Measurements from ENCODE around the gene MMP15. TPM values are rescaled to one million over a fixed set of nuclear protein-coding genes. Genes with fewer than 3 reads are reported as not detected.

MMP15 gene
- total and polyA plus RNA-seq, 2 of the 13 experiments (the other 11 are each of a cell fraction or from before 2014, with no cell fraction given), result 35.2 to 44.9 TPM

DNA sequence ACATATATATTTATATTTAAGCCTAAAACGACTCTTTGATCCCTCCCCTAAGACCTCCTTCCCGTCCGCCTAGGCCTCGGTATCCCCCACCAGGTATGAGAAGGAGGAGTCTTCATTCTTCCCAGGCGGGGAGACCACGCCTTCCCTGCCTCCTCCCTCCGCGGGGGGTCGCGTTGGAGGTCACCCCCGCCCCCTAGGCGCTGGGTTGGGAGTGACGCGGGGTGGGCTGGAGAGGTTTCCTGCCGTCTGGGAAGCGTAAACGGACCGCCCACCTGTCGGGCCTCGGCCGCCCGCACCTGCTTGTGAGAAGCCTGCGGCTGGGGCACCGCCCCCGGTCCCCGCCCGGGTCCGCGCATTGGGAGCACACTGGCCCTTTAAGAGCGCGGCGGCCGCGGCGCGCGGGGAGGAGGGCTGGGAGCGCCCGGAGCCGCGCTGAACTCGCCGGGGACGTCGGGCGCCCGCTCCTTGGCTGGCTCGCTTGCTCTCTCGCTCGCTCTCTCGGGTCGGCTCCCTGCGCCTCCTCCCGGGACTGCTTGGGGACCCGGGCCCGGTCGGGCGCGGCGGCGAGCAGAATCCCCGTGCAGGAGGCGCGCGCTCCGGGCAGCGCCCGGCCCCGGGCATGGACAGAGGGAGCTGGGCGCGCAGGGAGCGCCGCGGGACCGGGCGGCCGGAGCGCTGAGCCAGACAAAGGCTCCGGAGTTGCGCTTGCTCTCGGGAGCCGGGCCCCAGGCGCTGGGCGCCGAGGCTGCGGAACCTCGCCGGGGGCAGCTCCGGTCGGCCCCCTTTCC, at the start of gene MMP15 (continued):
- TF ChIP-seq NFIC (IDR thresholded peaks at IDR 0.05; ENCODE audit: low read length) (no peak), KLF13 (CRISPR knock-in tag; IDR thresholded peaks at IDR 0.05) (peak; percentile 85), PAF1 (CRISPR knock-in tag; IDR thresholded peaks at IDR 0.05) (no peak), ZSCAN31 (CRISPR knock-in tag; IDR thresholded peaks at IDR 0.05; ENCODE audit: low read depth) (peak; percentile 20; the same call in 1 of the 2 replicates), PHF20 (CRISPR knock-in tag; IDR thresholded peaks at IDR 0.05) (peak; percentile 59), ZNF530 (CRISPR knock-in tag; IDR thresholded peaks at IDR 0.05; ENCODE audit: low read depth) (0 out of 2 replicates have a peak, but pooled peaks have one; percentile 71), ZNF251 (CRISPR knock-in tag; IDR thresholded peaks at IDR 0.05) (no peak), NCOA1 (CRISPR knock-in tag; IDR thresholded peaks at IDR 0.05) (0 out of 2 replicates have a peak, but pooled peaks have one; percentile 8), NR1H2 (CRISPR knock-in tag; IDR thresholded peaks at IDR 0.05; ENCODE audit: borderline replicate concordance, low read depth) (0 out of 2 replicates have a peak, but pooled peaks have one; percentile 23), SRSF4 (IDR thresholded peaks at IDR 0.05; ENCODE audit: low read depth, low read length, poor library complexity, severe bottlenecking) (peak; percentile 93), SNAPC2 (CRISPR knock-in tag; IDR thresholded peaks at IDR 0.05) (0 out of 2 replicates have a peak, but pooled peaks have one; percentile 52), HES4 (CRISPR knock-in tag; IDR thresholded peaks at IDR 0.05; ENCODE audit: borderline replicate concordance) (peak; percentile 96; the same call in 1 of the 2 replicates), HHEX (CRISPR knock-in tag; IDR thresholded peaks at IDR 0.05) (no peak), PITX1 (CRISPR knock-in tag; IDR thresholded peaks at IDR 0.05) (no peak), ZNF550 (CRISPR knock-in tag; IDR thresholded peaks at IDR 0.05; ENCODE audit: borderline replicate concordance) (0 out of 2 replicates have a peak, but pooled peaks have one; percentile 79), TEAD2 (CRISPR knock-in tag; IDR thresholded peaks at IDR 0.05) (0 out of 2 replicates have a peak, but pooled peaks have one; percentile 5)
- TF ChIP-seq, protein P1, sequence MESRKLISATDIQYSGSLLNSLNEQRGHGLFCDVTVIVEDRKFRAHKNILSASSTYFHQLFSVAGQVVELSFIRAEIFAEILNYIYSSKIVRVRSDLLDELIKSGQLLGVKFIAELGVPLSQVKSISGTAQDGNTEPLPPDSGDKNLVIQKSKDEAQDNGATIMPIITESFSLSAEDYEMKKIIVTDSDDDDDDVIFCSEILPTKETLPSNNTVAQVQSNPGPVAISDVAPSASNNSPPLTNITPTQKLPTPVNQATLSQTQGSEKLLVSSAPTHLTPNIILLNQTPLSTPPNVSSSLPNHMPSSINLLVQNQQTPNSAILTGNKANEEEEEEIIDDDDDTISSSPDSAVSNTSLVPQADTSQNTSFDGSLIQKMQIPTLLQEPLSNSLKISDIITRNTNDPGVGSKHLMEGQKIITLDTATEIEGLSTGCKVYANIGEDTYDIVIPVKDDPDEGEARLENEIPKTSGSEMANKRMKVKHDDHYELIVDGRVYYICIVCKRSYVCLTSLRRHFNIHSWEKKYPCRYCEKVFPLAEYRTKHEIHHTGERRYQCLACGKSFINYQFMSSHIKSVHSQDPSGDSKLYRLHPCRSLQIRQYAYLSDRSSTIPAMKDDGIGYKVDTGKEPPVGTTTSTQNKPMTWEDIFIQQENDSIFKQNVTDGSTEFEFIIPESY (CRISPR knock-in tag; IDR thresholded peaks at IDR 0.05), result 0 out of 2 replicates have a peak, but pooled peaks have one; percentile 9
- TF ChIP-seq, protein P2, sequence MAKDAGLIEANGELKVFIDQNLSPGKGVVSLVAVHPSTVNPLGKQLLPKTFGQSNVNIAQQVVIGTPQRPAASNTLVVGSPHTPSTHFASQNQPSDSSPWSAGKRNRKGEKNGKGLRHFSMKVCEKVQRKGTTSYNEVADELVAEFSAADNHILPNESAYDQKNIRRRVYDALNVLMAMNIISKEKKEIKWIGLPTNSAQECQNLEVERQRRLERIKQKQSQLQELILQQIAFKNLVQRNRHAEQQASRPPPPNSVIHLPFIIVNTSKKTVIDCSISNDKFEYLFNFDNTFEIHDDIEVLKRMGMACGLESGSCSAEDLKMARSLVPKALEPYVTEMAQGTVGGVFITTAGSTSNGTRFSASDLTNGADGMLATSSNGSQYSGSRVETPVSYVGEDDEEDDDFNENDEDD (CRISPR knock-in tag; IDR thresholded peaks at IDR 0.05; ENCODE audit: borderline replicate concordance), result peak; percentile 71; the same call in 1 of the 2 replicates
- TF ChIP-seq, protein P3, sequence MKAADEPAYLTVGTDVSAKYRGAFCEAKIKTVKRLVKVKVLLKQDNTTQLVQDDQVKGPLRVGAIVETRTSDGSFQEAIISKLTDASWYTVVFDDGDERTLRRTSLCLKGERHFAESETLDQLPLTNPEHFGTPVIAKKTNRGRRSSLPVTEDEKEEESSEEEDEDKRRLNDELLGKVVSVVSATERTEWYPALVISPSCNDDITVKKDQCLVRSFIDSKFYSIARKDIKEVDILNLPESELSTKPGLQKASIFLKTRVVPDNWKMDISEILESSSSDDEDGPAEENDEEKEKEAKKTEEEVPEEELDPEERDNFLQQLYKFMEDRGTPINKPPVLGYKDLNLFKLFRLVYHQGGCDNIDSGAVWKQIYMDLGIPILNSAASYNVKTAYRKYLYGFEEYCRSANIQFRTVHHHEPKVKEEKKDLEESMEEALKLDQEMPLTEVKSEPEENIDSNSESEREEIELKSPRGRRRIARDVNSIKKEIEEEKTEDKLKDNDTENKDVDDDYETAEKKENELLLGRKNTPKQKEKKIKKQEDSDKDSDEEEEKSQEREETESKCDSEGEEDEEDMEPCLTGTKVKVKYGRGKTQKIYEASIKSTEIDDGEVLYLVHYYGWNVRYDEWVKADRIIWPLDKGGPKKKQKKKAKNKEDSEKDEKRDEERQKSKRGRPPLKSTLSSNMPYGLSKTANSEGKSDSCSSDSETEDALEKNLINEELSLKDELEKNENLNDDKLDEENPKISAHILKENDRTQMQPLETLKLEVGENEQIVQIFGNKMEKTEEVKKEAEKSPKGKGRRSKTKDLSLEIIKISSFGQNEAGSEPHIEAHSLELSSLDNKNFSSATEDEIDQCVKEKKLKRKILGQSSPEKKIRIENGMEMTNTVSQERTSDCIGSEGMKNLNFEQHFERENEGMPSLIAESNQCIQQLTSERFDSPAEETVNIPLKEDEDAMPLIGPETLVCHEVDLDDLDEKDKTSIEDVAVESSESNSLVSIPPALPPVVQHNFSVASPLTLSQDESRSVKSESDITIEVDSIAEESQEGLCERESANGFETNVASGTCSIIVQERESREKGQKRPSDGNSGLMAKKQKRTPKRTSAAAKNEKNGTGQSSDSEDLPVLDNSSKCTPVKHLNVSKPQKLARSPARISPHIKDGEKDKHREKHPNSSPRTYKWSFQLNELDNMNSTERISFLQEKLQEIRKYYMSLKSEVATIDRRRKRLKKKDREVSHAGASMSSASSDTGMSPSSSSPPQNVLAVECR (CRISPR knock-in tag; IDR thresholded peaks at IDR 0.05; ENCODE audit: borderline replicate concordance), result peak; percentile 65; the same call in 1 of the 2 replicates

All from HepG2 (cell line).